ENCODE data around the gene KCND2. TPM values are rescaled to one million over a fixed set of nuclear protein-coding genes. Genes with fewer than 3 reads are reported as not detected.

Gene KCND2
- total RNA-seq, 1 donor from 2014 or later: 3.7 TPM

GRCh38 chr7:120703585-120704240 is 430.7 kb downstream of the KCND2 start:
- no peak overlapping the region for H3K4me3 Mint-ChIP-seq
- H3K9me3 Mint-ChIP-seq: peaks cover 3% of the 10 kb centered on the region
- H3K36me3 Mint-ChIP-seq: no peaks in the 10 kb centered on the region
- no peak overlapping the region for H3K27ac Mint-ChIP-seq
- H3K4me1 Mint-ChIP-seq: no peaks in the 10 kb centered on the region
- H3K27me3 Mint-ChIP-seq (ENCODE audit: low read depth): peaks cover 8% of the 10 kb centered on the region
- no peak for TF ChIP-seq CTCF (IDR thresholded peaks at IDR 0.05; ENCODE audit: unreplicated experiment)
- no peak for DNase-seq (ENCODE audit: low spot score in 2 of 2, unreplicated experiment in 2 of 2)

- no peaks in the 10 kb centered on the region for H3K36me3 Mint-ChIP-seq
- no peak for TF ChIP-seq CTCF (IDR thresholded peaks at IDR 0.05; ENCODE audit: unreplicated experiment)
- peaks cover 10% of the 10 kb centered on the region for H3K27me3 Mint-ChIP-seq (ENCODE audit: low read depth)
- H3K4me3 Mint-ChIP-seq: no peak overlapping the region
- H3K27ac Mint-ChIP-seq: no peak overlapping the region
- H3K4me1 Mint-ChIP-seq: no peaks in the 10 kb centered on the region
- no peak for DNase-seq (ENCODE audit: low spot score in 2 of 2, unreplicated experiment in 2 of 2)
- no peaks in the 10 kb centered on the region for H3K9me3 Mint-ChIP-seq
These were observed 436.4 kb downstream of the KCND2 start for GRCh38 chr7:120709252-120709971.

GRCh38 chr7:120709972-120710320 is 437.0 kb downstream of the KCND2 start:
- Mint-ChIP-seq H3K4me3 (no peak overlapping the region), H3K27ac (no peak overlapping the region), H3K36me3 (no peaks in the 10 kb centered on the region), H3K4me1 (no peaks in the 10 kb centered on the region), H3K9me3 (no peaks in the 10 kb centered on the region), H3K27me3 (ENCODE audit: low read depth) (peaks cover 9% of the 10 kb centered on the region)
- no peak for TF ChIP-seq CTCF (IDR thresholded peaks at IDR 0.05; ENCODE audit: unreplicated experiment)
- DNase-seq (ENCODE audit: low spot score in 2 of 2, unreplicated experiment in 2 of 2): no peak

GRCh38 chr7:120714945-120715344 is 442.0 kb downstream of the KCND2 start:
- Mint-ChIP-seq H3K27ac (no peak overlapping the region), H3K4me1 (peaks cover 2% of the 10 kb centered on the region), H3K36me3 (no peaks in the 10 kb centered on the region), H3K4me3 (no peak overlapping the region), H3K9me3 (no peaks in the 10 kb centered on the region), H3K27me3 (ENCODE audit: low read depth) (peaks cover 2% of the 10 kb centered on the region)
- TF ChIP-seq CTCF (IDR thresholded peaks at IDR 0.05; ENCODE audit: unreplicated experiment): no peak
- DNase-seq (ENCODE audit: low spot score in 2 of 2, unreplicated experiment in 2 of 2): no peak

- Mint-ChIP-seq H3K4me1 (peaks cover 2% of the 10 kb centered on the region), H3K9me3 (no peaks in the 10 kb centered on the region), H3K27me3 (ENCODE audit: low read depth) (peaks cover 2% of the 10 kb centered on the region), H3K4me3 (no peak overlapping the region), H3K27ac (no peak overlapping the region), H3K36me3 (no peaks in the 10 kb centered on the region)
- no peak for TF ChIP-seq CTCF (IDR thresholded peaks at IDR 0.05; ENCODE audit: unreplicated experiment)
- no peak for DNase-seq (ENCODE audit: low spot score in 2 of 2, unreplicated experiment in 2 of 2)
These were observed 443.3 kb downstream of the KCND2 start for GRCh38 chr7:120716307-120716706.
